GM12865 (cell line): ENCODE results near the gene SPNS2.
A peak's percentile ranks its signal among the peaks of the same experiment; 100 is the strongest.

ENCODE experiments used
- DNase-seq: peaks from one replicate; pipeline ENCODE4 v3.0.0; 2010; ENCODE audit warnings: low read depth
- H3K4me3 ChIP-seq: 2 replicates; pipeline ENCODE4 v1.5.1; 2011; ENCODE audit warnings: mild to moderate bottlenecking, low read depth, low read length, control low read depth
- CTCF ChIP-seq: IDR thresholded peaks from 2 replicates; pipeline ENCODE4 v1.5.1; 2011; ENCODE audit warnings: low read length, control low read depth, low read depth, inconsistent platforms; ENCODE audit not compliant: insufficient read depth; ENCODE audit errors: missing control alignments

The SPNS2 gene

GRCh38 chr17:4479982-4480751 lies 18.5 kb upstream of the SPNS2 start:
- TF ChIP-seq CTCF = no peak
- H3K4me3 ChIP-seq = no peak overlapping the region
- no peak for DNase-seq

- H3K4me3 ChIP-seq = no peak overlapping the region
- peak; percentile 34 for DNase-seq
- TF ChIP-seq CTCF = no peak
These were observed 17.5 kb upstream of the SPNS2 start for GRCh38 chr17:4480929-4481898.

- DNase-seq = no peak
- no peak overlapping the region for H3K4me3 ChIP-seq
- no peak for TF ChIP-seq CTCF
These were observed 16.2 kb upstream of the SPNS2 start for GRCh38 chr17:4482338-4483011.

GRCh38 chr17:4483012-4483840 lies 15.5 kb upstream of the SPNS2 start:
- H3K4me3 ChIP-seq = no peak overlapping the region
- no peak for DNase-seq
- no peak for TF ChIP-seq CTCF

GRCh38 chr17:4485676-4486646 lies 12.7 kb upstream of the SPNS2 start:
- DNase-seq = no peak
- no peak overlapping the region for H3K4me3 ChIP-seq
- TF ChIP-seq CTCF = no peak
